HepG2 (cell line): ENCODE results near the gene CD80. TPM values are rescaled to one million over a fixed set of nuclear protein-coding genes. Genes with fewer than 3 reads are reported as not detected.

ENCODE experiments used
- AGO2 ChIP-seq: fragments of 200-400 bp; formaldehyde crosslinking; optimal IDR thresholded peaks from 2 replicates; pipeline ENCODE3; 2017; ENCODE audit warnings: mild to moderate bottlenecking, low read depth, low read length, moderate library complexity
- ATM ChIP-seq: fragments of 450-650 bp; IDR thresholded peaks from 2 replicates; pipeline ENCODE4 v1.7.1; 2017; ENCODE audit warnings: mild to moderate bottlenecking, borderline replicate concordance
- CAMTA2 ChIP-seq: sonication (generic); formaldehyde crosslinking; IDR thresholded peaks from 2 replicates; pipeline ENCODE4 v1.4.0; 2020; ENCODE audit warnings: mild to moderate bottlenecking, missing genetic modification reagents, borderline replicate concordance
- DZIP1 ChIP-seq: sonication (generic); formaldehyde crosslinking; IDR thresholded peaks from 2 replicates; pipeline ENCODE4 v1.5.0; 2020; ENCODE audit warnings: mild to moderate bottlenecking, missing genetic modification reagents
- E2F2 ChIP-seq: sonication (generic); formaldehyde crosslinking; IDR thresholded peaks from 2 replicates; pipeline ENCODE4 v1.4.0; 2020; ENCODE audit warnings: missing genetic modification reagents, borderline replicate concordance
- GTF2F1 ChIP-seq: fragments of 150-350 bp; IDR thresholded peaks from 2 replicates; pipeline ENCODE4 v1.6.1; 2014; ENCODE audit warnings: low read length
- NR2F2 ChIP-seq: IDR thresholded peaks from 2 replicates; pipeline ENCODE4 v1.6.1; 2012; ENCODE audit warnings: low read depth, inconsistent platforms, borderline replicate concordance
- NR3C1 ChIP-seq: sonication (generic); formaldehyde crosslinking; IDR thresholded peaks from 2 replicates; pipeline ENCODE4 v1.4.0; 2020; ENCODE audit warnings: missing genetic modification reagents
- PHF21A ChIP-seq: sonication (generic); formaldehyde crosslinking; IDR thresholded peaks from 2 replicates; pipeline ENCODE4 v1.5.0; 2020; ENCODE audit warnings: mild to moderate bottlenecking, missing genetic modification reagents
- PRMT3 ChIP-seq: sonication (generic); formaldehyde crosslinking; IDR thresholded peaks from 2 replicates; pipeline ENCODE4 v1.8.1; 2022; ENCODE audit warnings: low read depth, mild to moderate bottlenecking, moderate library complexity, missing genetic modification reagents, borderline replicate concordance
- SETDB1 ChIP-seq: sonication (generic); formaldehyde crosslinking; IDR thresholded peaks from 2 replicates; pipeline ENCODE4 v1.5.1; 2020; ENCODE audit warnings: missing genetic modification reagents, mild to moderate bottlenecking, borderline replicate concordance
- SIN3B ChIP-seq: fragments of 150-350 bp; IDR thresholded peaks from 2 replicates; pipeline ENCODE4 v1.6.1; 2014; ENCODE audit warnings: low read length
- SNAI1 ChIP-seq: sonication (generic); formaldehyde crosslinking; IDR thresholded peaks from 2 replicates; pipeline ENCODE4 v1.5.0; 2020; ENCODE audit warnings: mild to moderate bottlenecking, missing genetic modification reagents, borderline replicate concordance
- SOX6 ChIP-seq, 2 experiments: fragments of 450-650 bp in 1 of 2; sonication (generic) in 1 of 2; formaldehyde crosslinking in 1 of 2; IDR thresholded peaks; 2 replicates each; pipeline versions ENCODE4 v1.4.0 to v1.6.1; 2017 to 2020; ENCODE audit warnings: antibody characterized with exemption in 1 of 2, mild to moderate bottlenecking in 1 of 2, missing genetic modification reagents in 1 of 2
- SP140L ChIP-seq: sonication (generic); formaldehyde crosslinking; IDR thresholded peaks from 2 replicates; pipeline ENCODE4 v1.4.0; 2020; ENCODE audit warnings: missing genetic modification reagents, borderline replicate concordance
- TSC22D2 ChIP-seq: sonication (generic); formaldehyde crosslinking; IDR thresholded peaks from 2 replicates; pipeline ENCODE4 v1.5.1; 2020; ENCODE audit warnings: missing genetic modification reagents, mild to moderate bottlenecking, borderline replicate concordance
- ZBTB7A ChIP-seq: sonication (generic); formaldehyde crosslinking; IDR thresholded peaks from 2 replicates; pipeline ENCODE4 v1.8.0; 2022; ENCODE audit warnings: mild to moderate bottlenecking, missing genetic modification reagents
- ZNF335 ChIP-seq: sonication (generic); formaldehyde crosslinking; IDR thresholded peaks from 2 replicates; pipeline ENCODE4 v1.4.0; 2020; ENCODE audit warnings: missing genetic modification reagents
- ZNF382 ChIP-seq: sonication (generic); formaldehyde crosslinking; IDR thresholded peaks from 2 replicates; pipeline ENCODE4 v1.5.0; 2020; ENCODE audit warnings: missing genetic modification reagents, mild to moderate bottlenecking, borderline replicate concordance
- ZNF503 ChIP-seq: sonication (generic); formaldehyde crosslinking; IDR thresholded peaks from 2 replicates; pipeline ENCODE4 v1.4.0; 2020; ENCODE audit warnings: missing genetic modification reagents
- polyA plus RNA-seq, 8 experiments: library from polyadenylated mRNA; depleted of rRNA in 3 of 8; stranded (reverse) in 7 of 8; unstranded in 1 of 8; fragments of >200 nt; fragmentation: Illumina TruSeq in 4 of 8; extraction: Trizol in 4 of 8; gene quantifications; 2 replicates each; pipeline versions ENCODE4 v1.2.1 to v1.2.3, GENCODE V29; 2011 to 2016; ENCODE audit warnings: low read depth in 4 of 8, missing spikeins in 1 of 8, mixed read lengths in 1 of 8; ENCODE audit not compliant: insufficient read depth in 1 of 8
- total RNA-seq, 5 experiments: library from RNA; depleted of rRNA; stranded (reverse); fragments of >200 nt; fragmentation: Illumina TruSeq; extraction: Trizol; gene quantifications; 2 replicates each; pipeline ENCODE4 v1.2.3, GENCODE V29; 2016; ENCODE audit warnings: low read depth in 1 of 5
- TF ChIP-seq, protein P1 (sequence below): sonication (generic); formaldehyde crosslinking; IDR thresholded peaks from 2 replicates; pipeline ENCODE4 v1.5.1; 2020; ENCODE audit warnings: missing genetic modification reagents, mild to moderate bottlenecking, borderline replicate concordance

Gene CD80
- total and polyA plus RNA-seq, 2 of the 13 experiments (the other 11 are each of a cell fraction or from before 2014, with no cell fraction given), result not detected

DNA sequence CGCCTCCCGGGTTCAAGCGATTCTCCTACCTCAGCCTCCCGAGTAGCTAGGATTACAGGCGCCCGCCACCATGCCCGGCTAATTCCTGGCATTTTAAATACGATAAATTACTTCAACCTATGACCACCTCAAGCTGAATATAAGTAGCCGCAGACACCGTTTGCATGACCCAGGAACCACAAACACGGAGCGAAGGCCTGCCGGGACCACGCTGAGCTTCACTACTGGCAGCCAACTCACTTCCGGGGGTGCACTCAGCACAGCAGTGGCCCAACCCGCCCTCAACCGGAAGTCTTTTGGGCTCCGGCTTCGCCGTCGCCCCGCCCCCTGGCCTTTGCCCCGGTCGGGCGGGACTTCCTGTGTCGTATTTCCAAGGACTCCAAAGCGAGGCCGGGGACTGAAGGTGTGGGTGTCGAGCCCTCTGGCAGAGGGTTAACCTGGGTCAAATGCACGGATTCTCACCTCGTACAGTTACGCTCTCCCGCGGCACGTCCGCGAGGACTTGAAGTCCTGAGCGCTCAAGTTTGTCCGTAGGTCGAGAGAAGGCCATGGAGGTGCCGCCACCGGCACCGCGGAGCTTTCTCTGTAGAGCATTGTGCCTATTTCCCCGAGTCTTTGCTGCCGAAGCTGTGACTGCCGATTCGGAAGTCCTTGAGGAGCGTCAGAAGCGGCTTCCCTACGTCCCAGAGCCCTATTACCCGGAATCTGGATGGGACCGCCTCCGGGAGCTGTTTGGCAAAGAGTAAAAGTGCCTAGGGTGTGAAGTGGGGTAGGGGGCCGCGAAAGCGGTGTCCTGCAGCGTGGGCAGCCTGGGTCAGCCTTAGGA lies 61.0 kb downstream of the CD80 start, which contains the start of gene TIMMDC1 (continued):
- TF ChIP-seq ATM (no peak), AGO2 (peak; percentile 62), GTF2F1 (no peak), CAMTA2 (CRISPR knock-in tag) (no peak; the same call in 1 of the 2 replicates), SIN3B (peak; percentile 29; the same call in 1 of the 2 replicates), SP140L (CRISPR knock-in tag) (no peak; the same call in 1 of the 2 replicates), NR2F2 (0 out of 2 replicates have a peak, but pooled peaks have one; percentile 50), ZNF503 (CRISPR knock-in tag) (no peak), TSC22D2 (CRISPR knock-in tag) (0 out of 2 replicates have a peak, but pooled peaks have one; percentile 76), PHF21A (CRISPR knock-in tag) (peak; percentile 85), SNAI1 (CRISPR knock-in tag) (peak; percentile 57; the same call in 1 of the 2 replicates), ZBTB7A (CRISPR knock-in tag) (no peak), SOX6 (IDR thresholded peaks at IDR 0.05) (no peak), SOX6 (CRISPR knock-in tag; IDR thresholded peaks at IDR 0.05) (peak; percentile 62), PRMT3 (no peak), ZNF335 (CRISPR knock-in tag) (peak; percentile 52), SETDB1 (CRISPR knock-in tag) (no peak), NR3C1 (no peak), DZIP1 (0 out of 2 replicates have a peak, but pooled peaks have one; percentile 54), ZNF382 (no peak), E2F2 (0 out of 2 replicates have a peak, but pooled peaks have one; percentile 43)
- TF ChIP-seq, protein P1, sequence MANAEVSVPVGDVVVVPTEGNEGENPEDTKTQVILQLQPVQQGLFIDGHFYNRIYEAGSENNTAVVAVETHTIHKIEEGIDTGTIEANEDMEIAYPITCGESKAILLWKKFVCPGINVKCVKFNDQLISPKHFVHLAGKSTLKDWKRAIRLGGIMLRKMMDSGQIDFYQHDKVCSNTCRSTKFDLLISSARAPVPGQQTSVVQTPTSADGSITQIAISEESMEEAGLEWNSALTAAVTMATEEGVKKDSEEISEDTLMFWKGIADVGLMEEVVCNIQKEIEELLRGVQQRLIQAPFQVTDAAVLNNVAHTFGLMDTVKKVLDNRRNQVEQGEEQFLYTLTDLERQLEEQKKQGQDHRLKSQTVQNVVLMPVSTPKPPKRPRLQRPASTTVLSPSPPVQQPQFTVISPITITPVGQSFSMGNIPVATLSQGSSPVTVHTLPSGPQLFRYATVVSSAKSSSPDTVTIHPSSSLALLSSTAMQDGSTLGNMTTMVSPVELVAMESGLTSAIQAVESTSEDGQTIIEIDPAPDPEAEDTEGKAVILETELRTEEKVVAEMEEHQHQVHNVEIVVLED, result peak; percentile 83; the same call in 1 of the 2 replicates
